Sigmoid colon (tissue), 4 donors: Measurements from ENCODE around the gene POLR3E.

Source experiments
- CTCF ChIP-seq, 4 experiments: fragments of 450-650 bp in 3 of 4; fragments of 200-600 bp in 1 of 4; IDR thresholded peaks; one replicate each; pipeline ENCODE4 v1.5.1; 2016 to 2019; ENCODE audit warnings: antibody characterized with exemption in 4 of 4, mild to moderate bottlenecking in 3 of 4, moderate library complexity in 2 of 4
- EP300 ChIP-seq, 4 donors: sonication (generic); formaldehyde crosslinking; IDR thresholded peaks; one replicate each; pipeline ENCODE4 v1.6.1; 2017; ENCODE audit warnings: antibody characterized with exemption in 4 of 4
- POLR2A ChIP-seq, 2 donors: fragments of 450-650 bp; IDR thresholded peaks; one replicate each; pipeline ENCODE4 v1.6.1; 2016; ENCODE audit warnings: antibody characterized with exemption in 2 of 2, mild to moderate bottlenecking in 2 of 2, moderate library complexity in 2 of 2

- no peak for TF ChIP-seq POLR2A (IDR thresholded peaks at IDR 0.05)
- TF ChIP-seq CTCF (IDR thresholded peaks at IDR 0.05): no peak
- TF ChIP-seq EP300 (IDR thresholded peaks at IDR 0.05): no peak
Measured at GRCh38 chr16:22366371-22366770, 69.2 kb downstream of the POLR3E start.
